Hippocampal formation (tissue), 2 donors: ENCODE measurements around the gene SLCO1A2.

Experiments
- DNase-seq, 2 donors: peaks; one replicate each; lab custom pipeline; 2025; lab: John Stamatoyannopoulos, UW

The SLCO1A2 gene

DNA sequence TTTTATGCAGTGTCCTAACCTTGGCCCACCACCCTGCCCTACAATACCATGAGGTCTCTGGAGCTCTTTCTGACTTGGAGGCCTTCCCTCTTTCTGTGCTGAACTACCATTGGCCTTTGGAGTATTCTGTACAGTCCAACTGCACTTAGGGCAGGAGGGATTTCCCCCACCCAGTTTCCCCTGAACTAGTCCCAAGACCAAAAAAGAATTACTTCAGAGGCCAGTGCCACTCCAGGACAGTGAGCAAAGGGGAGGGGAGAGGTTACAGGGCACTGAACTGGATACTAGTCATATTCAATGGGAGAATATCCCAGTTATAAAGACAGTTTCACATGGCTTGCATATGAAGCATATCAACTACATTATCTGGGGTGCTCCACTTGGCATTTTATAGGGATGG is 6.1 kb downstream of the SLCO1A2 start:
- DNase-seq, result no peak

DNA sequence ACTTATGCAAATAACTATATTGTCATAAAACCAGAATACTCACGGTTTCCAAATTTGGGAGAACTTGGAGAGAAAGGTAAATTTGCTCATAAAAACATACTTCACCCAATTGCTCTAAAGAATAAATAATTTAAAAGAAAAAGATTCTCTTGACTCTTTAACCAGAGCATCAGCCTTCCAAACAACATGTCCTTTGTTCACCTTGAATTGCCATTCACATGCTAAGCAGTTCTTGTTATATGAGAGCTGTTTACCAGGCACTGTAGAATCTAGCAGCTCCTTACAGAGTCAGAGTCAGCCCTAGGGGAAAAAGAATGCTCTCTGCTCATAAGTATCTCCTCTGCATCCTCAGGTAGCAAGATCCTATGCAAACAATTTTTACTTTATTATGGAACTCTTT is 10.2 kb downstream of the SLCO1A2 start:
- peak in 1 of 2 donors; percentile 85 for DNase-seq

- peak in 1 of 2 donors; percentile 36 for DNase-seq
These were observed 11.0 kb downstream of the SLCO1A2 start for GRCh38 chr12:21323736-21324135.

DNA sequence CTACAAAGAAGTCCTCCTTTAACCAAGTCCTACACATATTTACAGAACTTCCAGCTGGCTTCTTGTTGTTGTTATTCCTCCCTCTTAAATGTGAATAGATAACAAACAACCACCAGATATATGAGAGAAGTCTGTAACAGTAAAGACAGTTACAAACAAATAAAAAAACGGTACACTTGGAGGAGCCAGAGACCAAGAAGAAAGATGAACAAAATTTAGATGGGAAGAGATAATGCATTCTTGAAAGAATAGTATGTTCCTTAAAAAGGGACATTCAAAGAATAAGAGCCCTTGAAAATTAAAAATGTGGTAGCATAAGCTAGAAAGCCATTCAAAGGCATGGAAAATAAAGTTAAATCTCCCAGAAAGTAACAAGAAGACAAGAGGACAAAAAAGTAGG is 25.9 kb downstream of the SLCO1A2 start:
- peak in 1 of 2 donors; percentile 19 for DNase-seq

DNA sequence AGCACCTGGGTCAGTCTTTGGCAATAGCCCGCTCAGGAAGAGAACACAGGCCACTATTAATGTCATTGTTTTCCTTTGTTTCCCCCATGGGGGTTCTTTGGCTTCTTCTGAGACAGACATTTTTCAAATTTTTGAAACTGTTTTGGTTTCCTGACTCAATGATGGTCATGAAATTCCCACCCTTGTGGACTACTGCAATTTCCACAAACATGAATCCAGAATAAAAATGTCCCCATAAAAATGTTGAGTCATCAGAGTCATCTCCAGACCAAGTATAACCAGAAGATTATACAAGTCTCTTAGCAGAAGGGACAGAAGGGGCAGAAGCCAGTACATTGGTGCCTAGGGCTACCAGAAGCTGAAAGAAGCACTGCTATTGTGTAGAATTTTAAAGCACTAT is 29.1 kb downstream of the SLCO1A2 start:
- no peak for DNase-seq

DNA sequence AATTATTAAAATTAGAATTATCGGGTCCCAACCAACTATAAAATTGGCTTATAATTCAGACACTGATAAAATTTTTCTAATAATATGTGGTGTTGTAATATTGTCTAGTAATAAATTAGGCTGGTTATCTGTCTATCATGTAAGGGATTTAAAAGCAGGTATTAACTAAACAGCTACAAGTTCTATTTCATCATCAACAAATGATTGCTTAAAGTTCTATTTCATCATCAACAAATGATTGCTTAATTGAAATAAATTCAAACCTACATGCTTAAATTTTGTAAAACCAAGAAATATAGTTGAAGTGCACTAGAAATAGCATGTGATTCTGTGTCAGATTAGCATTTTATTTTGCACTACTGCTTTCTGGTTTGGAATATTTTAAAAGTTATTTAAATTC is 34.1 kb downstream of the SLCO1A2 start:
- DNase-seq, result no peak

DNA sequence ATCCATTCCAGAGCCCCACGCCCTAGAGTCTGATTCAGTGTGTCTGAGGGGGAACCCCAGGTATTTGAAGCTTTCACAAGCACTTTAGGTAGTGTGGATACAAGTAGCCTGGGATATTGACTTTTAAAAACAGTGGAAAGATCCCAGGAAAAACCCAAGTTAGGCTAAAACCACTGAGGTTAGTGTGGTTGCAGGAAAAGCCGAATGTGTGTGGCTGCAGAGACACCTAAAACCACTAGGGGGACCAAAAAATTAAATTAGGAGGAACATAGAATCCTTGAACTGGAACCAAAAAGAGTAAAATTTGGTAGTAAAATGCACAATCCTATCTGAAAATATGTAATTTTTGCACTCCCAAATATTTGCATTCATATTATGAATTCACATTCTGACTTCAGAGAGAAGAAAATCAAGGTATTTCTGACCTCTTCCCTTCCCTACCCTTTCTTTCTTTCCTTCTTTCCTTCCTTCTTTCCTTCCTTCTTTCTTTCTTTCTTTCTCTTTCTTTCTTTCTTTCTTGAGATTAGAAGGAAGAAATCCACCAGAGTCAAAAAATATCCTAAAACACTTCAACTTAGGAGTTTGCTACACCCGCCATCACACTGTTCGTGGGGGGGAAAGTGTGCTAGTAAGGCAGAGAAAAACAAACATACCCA is 37.8 kb downstream of the SLCO1A2 start:
- no peak for DNase-seq

- no peak for DNase-seq
These were observed 38.4 kb downstream of the SLCO1A2 start for GRCh38 chr12:21296348-21296747.

GRCh38 chr12:21294176-21294575 is 40.5 kb downstream of the SLCO1A2 start:
- no peak for DNase-seq

GRCh38 chr12:21292111-21292510 is 42.6 kb downstream of the SLCO1A2 start:
- no peak for DNase-seq

DNA sequence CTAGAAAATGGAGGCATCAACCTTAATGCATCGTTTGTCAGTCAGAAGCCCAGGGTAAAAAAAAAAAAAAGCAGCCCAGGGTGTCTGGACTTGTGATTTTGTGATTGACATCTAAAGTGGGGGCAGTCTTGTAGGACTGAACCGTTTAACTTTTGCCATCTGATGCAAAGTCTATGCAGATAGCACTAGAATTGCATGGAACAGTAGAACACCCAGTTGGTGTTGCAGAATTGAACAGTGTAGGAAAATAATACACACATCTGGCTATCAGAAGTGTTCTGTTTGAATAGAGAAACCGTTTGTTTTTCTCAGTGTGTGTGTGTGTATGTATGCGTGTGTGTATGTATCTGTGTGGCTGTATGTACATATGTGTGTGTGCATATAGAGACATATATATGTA is 45.0 kb downstream of the SLCO1A2 start:
- DNase-seq, result no peak

DNA sequence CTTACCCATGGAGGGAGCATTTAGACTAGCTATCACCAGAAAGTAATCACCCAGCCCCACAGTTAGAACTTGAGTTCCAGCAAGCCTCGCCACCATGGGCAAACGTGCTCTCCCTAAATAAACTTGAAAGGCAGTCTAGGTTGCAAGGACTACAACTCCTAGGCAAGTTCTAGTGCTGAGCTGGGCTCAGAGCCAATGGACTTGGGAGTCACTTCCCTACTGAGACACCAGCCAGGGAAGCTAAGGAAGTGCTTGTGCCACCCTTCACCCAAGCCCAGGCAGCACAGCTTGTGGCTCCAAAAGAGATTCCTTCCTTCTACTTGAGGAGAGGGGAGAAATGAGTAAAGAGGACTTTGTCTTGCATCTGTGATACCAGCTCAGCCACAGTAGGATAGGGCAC is 57.9 kb downstream of the SLCO1A2 start:
- no peak for DNase-seq

- DNase-seq, result no peak
These were observed 68.8 kb downstream of the SLCO1A2 start for GRCh38 chr12:21265932-21266331.

DNA sequence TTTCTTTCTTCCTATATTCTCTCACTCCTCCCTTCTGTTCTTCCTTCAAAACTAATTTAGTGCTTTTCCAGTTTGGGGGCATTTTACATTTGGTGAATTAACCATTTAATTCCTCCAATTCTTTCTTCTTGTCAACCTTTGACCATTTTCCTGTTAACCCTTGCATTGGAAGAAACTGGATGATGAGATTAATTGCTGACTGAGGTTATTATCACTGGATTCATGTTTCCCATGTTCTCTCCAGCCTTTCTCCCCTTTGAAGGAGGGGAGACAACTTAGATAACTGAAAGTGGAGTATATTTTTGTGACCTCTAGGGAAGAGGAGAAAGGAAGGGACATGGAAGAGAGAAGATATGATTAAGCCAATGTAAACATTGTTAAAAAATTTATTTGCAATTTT is 70.5 kb downstream of the SLCO1A2 start:
- DNase-seq, result no peak

DNA sequence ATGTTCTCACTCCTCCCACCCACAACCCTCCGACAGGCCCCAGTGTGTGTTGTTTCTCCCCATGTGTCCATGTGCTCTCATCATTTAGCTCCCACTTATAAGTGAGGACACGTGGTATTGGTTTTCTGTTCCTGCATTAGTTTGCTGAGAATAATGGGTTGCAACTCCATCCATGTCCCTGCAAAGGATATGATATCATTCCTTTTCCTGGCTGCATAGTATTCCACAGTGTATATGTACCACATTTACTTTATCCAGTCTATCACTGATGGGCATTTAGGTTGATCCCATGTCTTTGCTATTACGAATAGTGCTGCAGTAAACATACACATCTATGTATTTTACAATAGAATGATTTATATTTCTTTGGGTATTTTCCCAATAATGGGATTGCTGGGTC is 77.5 kb downstream of the SLCO1A2 start:
- no peak for DNase-seq

GRCh38 chr12:21252070-21252469 is 82.6 kb downstream of the SLCO1A2 start:
- DNase-seq, result no peak

GRCh38 chr12:21248679-21249078 is 86.0 kb downstream of the SLCO1A2 start:
- peak in 1 of 2 donors; percentile 45 for DNase-seq

- DNase-seq, result no peak
These were observed 94.9 kb downstream of the SLCO1A2 start for GRCh38 chr12:21239866-21240265.

DNA sequence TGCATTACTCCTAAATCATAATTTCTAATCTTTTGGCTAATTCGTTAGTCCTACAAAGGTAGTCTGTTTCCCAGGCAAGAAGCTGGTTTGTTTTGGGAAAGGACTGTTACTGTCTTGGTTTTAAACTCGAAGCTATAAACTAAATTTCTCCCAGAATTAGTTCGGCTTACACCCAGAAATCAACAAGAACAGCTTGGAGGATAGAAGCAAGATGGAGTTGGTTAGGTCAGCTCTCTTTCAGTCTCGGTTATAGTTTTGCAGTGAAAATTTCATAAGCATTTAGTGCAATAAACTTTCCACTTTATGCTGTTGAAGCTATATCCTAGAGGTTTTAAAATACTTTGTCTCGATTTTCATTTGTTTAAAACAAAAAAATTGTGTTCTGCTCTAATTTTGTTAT is 100.3 kb downstream of the SLCO1A2 start:
- no peak for DNase-seq

DNA sequence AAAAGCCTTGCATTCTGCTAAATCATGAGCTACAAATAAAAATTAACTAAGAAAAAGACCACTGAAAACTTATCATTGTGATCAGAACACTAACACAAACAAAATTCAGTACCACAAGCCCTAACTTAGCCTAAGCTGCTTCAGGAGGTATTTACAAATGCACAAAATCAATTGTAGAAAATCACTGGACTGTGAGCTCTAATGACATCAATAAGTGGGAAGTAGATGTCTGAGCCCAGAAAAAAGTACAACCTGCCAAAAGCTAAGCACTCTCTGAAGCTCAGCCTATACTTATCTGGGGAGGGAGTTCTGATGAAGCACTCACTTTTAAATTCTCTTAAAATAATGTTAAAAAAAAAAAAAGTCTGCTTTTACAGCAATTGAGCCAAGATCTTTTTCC is 110.8 kb downstream of the SLCO1A2 start:
- DNase-seq, result peak in 1 of 2 donors; percentile 27

DNA sequence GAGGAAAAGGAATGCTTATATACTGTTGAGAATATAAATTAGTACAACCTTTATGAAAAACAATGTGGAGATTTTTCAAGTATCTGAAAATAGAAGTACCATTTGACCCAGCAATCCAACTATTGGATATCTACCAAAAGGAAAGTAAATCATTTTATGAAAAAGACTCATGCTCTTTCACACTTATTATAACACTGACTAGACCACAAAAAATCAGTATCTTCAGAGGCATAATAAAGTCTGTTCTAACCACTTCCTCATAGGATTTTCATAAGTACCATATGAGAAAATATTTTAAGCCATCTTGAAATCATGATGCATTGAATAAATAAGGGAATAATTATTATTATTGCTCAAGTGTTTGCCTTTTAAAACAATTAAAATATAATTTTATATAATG is 112.9 kb downstream of the SLCO1A2 start:
- no peak for DNase-seq

DNA sequence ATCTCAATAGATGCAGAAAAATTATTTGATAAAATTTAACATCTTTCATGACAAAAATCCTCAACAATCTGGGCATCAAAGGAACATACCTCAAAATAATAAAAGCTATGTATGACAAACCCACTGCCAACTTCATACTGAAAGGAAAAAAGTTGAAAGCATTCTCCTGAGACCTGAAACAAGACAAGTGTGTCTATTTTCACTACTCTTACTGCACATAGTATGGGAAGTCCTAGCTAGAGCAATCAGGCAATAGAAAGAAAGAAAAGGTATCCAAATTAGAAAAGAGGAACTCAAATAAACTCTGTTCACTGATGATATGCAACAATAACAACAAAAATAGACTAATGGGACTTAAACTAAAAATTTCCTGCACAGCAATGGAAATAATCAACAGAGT is 113.6 kb downstream of the SLCO1A2 start:
- DNase-seq, result no peak

DNA sequence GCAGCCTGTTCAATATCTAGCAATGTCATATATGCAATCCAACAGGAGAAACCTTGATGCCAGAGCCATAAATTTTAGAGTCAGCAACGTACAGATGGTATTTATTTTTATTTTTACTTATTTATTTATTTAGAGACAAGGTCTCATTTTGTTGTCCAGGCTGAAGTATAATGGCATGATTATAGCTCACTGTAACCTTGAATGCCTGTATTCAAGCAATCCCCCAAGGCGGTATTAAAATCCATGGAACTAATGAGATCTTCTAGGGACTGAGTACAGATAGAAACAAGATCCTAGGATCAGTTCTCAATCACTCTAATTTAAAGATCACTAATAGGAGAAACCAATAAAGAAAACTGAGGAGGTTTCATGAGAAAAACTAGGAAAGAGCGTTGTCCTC is 114.5 kb downstream of the SLCO1A2 start:
- no peak for DNase-seq

- DNase-seq, result no peak
These were observed 115.5 kb downstream of the SLCO1A2 start for GRCh38 chr12:21219206-21219605.
